Tibial nerve (tissue), 4 donors: ENCODE data around the gene CSPG4. TPM values are rescaled to one million over a fixed set of nuclear protein-coding genes. Genes with fewer than 3 reads are reported as not detected.

Experiments used
- DNase-seq, 2 donors: peaks; one replicate each; pipeline ENCODE4 v3.0.0-alpha.2; 2019; ENCODE audit warnings: low spot score in 2 of 2
- H3K27ac ChIP-seq, 4 donors: fragments of 200-600 bp; sonication (generic) in 3 of 4; one replicate each; pipeline ENCODE4 v1.5.1; 2017 to 2019; ENCODE audit warnings: mild to moderate bottlenecking in 1 of 4
- H3K27me3 ChIP-seq, 2 donors: fragments of 200-600 bp; sonication (generic) in 1 of 2; one replicate each; pipeline versions ENCODE4 v1.5.1 to v1.6.0; 2017 to 2019
- H3K36me3 ChIP-seq, 3 donors: fragments of 200-600 bp; sonication (generic); one replicate each; pipeline ENCODE4 v1.5.1; 2018 to 2019
- H3K4me1 ChIP-seq, 4 donors: fragments of 200-600 bp; sonication (generic) in 3 of 4; one replicate each; pipeline ENCODE4 v1.5.1; 2017 to 2019
- H3K4me3 ChIP-seq, 4 donors: fragments of 200-600 bp; sonication (generic) in 3 of 4; one replicate each; pipeline ENCODE4 v1.5.1; 2017 to 2019; ENCODE audit warnings: mild to moderate bottlenecking in 1 of 4, moderate library complexity in 1 of 4
- H3K9me3 ChIP-seq, 4 donors: fragments of 200-600 bp; sonication (generic) in 3 of 4; one replicate each; pipeline ENCODE4 v1.5.1; 2017 to 2019
- EP300 ChIP-seq, 2 donors: sonication (generic); formaldehyde crosslinking; IDR thresholded peaks; one replicate each; pipeline ENCODE4 v1.6.1; 2017; ENCODE audit warnings: antibody characterized with exemption in 2 of 2, mild to moderate bottlenecking in 1 of 2
- POLR2A ChIP-seq, 2 donors: fragments of 450-650 bp; IDR thresholded peaks; one replicate each; pipeline ENCODE4 v1.6.1; 2017; ENCODE audit warnings: antibody characterized with exemption in 2 of 2, mild to moderate bottlenecking in 2 of 2, moderate library complexity in 2 of 2
- WGBS, 2 donors: methylation state at CpG; one replicate each; pipeline ENCODE4 v1.1.5; 2018; 5-methylcytosine and 5-hydroxymethylcytosine counted together
- total RNA-seq, 4 donors: library from RNA; depleted of rRNA; stranded (reverse); fragments of >200 nt; gene quantifications; one replicate each; pipeline ENCODE4 v1.1.0, GENCODE V29; 2016
- TF ChIP-seq, protein P1 (sequence below), 5 experiments: fragments of 200-600 bp in 3 of 5; fragments of 450-650 bp in 2 of 5; sonication (generic) in 3 of 5; IDR thresholded peaks; one replicate each; pipeline ENCODE4 v1.5.1; 2016 to 2019; ENCODE audit warnings: antibody characterized with exemption in 5 of 5, mild to moderate bottlenecking in 3 of 5, moderate library complexity in 2 of 5

The CSPG4 gene
- total RNA-seq, 4 donors from 2014 or later, result 100 to 132 (median 115) TPM

DNA sequence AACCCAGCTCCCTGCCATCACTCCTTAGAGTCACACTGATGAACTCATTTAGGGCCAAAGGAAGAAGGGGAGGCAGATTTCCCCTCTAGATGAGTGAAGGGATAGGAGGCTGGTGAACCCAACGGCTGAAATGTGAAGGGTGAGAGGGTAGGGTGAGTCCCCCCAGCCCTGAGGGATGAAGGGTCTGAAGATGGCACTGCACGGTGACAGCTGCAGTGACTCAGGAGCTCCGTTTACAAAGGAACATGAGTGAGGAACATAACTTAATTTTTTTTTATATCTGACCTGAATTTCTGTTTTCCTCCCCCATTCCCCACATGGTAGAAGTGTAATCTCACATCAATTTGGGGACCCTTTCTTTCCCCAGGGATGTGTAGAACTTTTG, 50.9 kb downstream of the CSPG4 start:
- H3K27ac ChIP-seq, result peak overlapping the region; percentile 63 to 97 (median 86)
- peaks cover 0 to 69% (median 36%) of the 10 kb centered on the region in 4 donors for H3K4me1 ChIP-seq
- no peaks in the 10 kb centered on the region for H3K9me3 ChIP-seq
- H3K27me3 ChIP-seq, result no peaks in the 10 kb centered on the region
- 57 to 65% methylated on average over 3 of the region's 3 CpGs for WGBS, 2 donors
- H3K4me3 ChIP-seq, result no peak overlapping the region
- H3K36me3 ChIP-seq, result peaks cover 0 to 35% (median 5%) of the 10 kb centered on the region in 3 donors
- TF ChIP-seq POLR2A (IDR thresholded peaks at IDR 0.05) (no peak), EP300 (IDR thresholded peaks at IDR 0.05) (no peak)
- TF ChIP-seq, protein P1, sequence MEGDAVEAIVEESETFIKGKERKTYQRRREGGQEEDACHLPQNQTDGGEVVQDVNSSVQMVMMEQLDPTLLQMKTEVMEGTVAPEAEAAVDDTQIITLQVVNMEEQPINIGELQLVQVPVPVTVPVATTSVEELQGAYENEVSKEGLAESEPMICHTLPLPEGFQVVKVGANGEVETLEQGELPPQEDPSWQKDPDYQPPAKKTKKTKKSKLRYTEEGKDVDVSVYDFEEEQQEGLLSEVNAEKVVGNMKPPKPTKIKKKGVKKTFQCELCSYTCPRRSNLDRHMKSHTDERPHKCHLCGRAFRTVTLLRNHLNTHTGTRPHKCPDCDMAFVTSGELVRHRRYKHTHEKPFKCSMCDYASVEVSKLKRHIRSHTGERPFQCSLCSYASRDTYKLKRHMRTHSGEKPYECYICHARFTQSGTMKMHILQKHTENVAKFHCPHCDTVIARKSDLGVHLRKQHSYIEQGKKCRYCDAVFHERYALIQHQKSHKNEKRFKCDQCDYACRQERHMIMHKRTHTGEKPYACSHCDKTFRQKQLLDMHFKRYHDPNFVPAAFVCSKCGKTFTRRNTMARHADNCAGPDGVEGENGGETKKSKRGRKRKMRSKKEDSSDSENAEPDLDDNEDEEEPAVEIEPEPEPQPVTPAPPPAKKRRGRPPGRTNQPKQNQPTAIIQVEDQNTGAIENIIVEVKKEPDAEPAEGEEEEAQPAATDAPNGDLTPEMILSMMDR (IDR thresholded peaks at IDR 0.05), result no peak
- no peak for DNase-seq

DNA sequence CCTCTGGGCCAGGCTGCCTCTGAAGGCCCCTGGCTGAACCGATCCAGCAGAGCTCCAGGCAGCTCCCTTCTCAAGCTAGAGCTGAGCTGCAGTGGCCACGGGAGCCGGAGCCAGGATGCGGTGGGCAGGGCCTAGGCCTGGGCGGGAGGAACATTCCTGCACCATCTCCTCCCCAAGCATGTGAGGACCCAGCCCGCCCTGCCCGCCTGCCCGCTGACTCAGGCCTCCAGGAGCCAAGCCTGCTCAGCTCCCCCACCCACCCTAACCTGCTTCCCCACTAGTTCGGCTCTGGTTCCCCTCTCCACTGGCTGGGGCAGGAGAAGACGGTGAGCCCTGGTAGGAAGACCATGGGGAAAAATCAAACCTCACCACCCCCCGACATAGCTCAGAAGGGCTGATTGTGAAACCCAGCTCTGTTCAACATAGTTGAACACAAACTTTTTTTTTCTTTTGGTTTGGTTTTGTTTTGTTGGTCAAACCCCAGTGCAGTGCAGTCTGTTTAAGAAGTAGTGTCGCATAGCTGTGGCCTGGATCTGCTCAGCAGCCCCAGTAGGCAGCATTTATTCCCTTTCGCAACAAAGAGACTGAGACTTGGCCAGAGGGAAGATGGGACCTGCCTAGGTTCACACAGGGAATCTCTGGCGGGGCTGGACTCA, 51.4 kb downstream of the CSPG4 start:
- 33 to 45% methylated on average over 7 to 10 of the region's 14 CpGs for WGBS, 2 donors
- Histone ChIP-seq H3K36me3 (peaks cover 0 to 40% (median 5%) of the 10 kb centered on the region in 3 donors), H3K4me3 (peak overlapping the region in 2 of 4 donors; percentile 12 to 20)

DNA sequence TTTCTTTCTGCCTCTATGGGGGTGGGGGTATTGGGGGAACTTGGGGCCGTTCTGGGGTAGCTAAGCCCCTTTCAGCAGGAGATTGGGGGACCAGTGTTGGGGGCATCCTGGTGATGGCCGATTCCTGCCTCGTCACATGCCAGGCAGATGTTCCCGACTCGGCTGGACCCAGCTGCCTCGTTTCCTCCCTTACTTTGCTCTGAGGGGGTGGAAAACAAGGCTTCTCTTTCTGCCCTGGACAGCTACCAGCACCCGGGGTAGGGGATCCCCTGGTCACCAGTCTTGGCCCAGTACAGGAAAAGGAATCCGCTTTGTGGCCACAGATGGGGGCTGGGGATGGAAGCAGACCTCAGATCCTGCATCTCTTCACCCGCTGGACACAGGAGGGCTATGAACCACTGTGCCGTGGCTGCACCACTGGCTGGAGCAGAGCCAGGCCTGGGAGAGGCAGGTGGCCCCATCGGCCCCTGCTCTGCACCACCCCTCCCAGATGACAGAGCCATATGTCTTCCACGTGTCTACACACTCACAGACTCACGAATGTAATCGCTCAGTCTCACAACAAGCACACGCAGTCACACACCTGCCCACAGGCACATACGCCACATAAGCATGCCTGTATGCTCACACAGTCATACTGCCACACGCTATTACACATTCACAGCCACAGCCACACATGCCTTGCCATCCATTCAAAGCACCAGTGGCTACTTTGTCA, 52.6 kb downstream of the CSPG4 start:
- no peak for DNase-seq
- H3K27me3 ChIP-seq, result no peaks in the 10 kb centered on the region
- TF ChIP-seq, protein P1 (IDR thresholded peaks at IDR 0.05), result no peak
- TF ChIP-seq POLR2A (IDR thresholded peaks at IDR 0.05), result no peak
- no peak overlapping the region for H3K4me3 ChIP-seq
- no peaks in the 10 kb centered on the region for H3K9me3 ChIP-seq
- H3K36me3 ChIP-seq, result peaks cover 0 to 51% (median 5%) of the 10 kb centered on the region in 3 donors
- WGBS, 2 donors, result 62 to 63% methylated on average over 13 to 17 of the region's 17 CpGs
- peak overlapping the region; percentile 63 to 97 (median 86) for H3K27ac ChIP-seq
- peaks cover 0 to 70% (median 34%) of the 10 kb centered on the region in 4 donors for H3K4me1 ChIP-seq

More for the DNA sequence above, 51.4 kb downstream of the CSPG4 start:
- H3K27me3 ChIP-seq, result no peaks in the 10 kb centered on the region
- peak; percentile 78 to 79 for DNase-seq
- H3K27ac ChIP-seq, result peak overlapping the region; percentile 63 to 97 (median 86)
- no peaks in the 10 kb centered on the region for H3K9me3 ChIP-seq
- TF ChIP-seq, protein P1 (IDR thresholded peaks at IDR 0.05), result no peak
- TF ChIP-seq EP300 (IDR thresholded peaks at IDR 0.05) (peak; percentile 64 to 83), POLR2A (IDR thresholded peaks at IDR 0.05) (peak in 1 of 2 donors; percentile 71)
- H3K4me1 ChIP-seq, result peaks cover 0 to 66% (median 31%) of the 10 kb centered on the region in 4 donors

DNA sequence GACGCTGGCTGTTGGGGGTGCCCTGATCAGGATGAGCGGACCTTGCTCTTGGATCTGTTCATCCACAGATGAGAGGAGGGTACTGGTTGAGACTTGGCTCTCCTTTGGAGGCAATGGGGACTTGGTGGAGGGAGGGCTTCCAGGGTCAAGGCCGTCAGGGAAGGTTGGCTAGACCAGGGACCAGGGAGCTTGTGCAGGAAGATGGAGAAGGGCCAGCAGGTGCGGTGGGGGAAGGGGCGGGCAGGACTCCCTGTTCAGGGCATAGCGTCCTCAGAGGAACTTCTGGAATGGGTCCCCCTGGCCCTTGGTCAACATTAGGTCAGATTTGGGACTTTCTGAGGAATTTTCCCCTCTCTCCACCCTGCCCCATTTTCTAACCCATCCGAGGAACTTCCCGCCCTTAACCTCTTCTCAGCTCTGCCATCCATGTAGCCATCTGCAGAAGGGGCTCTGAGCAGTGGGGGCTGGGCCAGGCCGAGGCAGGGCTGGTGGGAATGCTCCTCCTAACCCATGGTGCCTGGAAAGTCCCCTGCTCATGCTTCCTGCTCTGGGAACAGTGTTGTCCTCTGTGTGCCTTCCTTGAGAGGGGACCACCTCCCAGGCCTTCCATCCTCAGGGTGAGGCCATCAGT, 53.4 kb downstream of the CSPG4 start:
- 65 to 67% methylated on average over 8 to 9 of the region's 9 CpGs for WGBS, 2 donors
- Histone ChIP-seq H3K27me3 (no peaks in the 10 kb centered on the region), H3K4me3 (no peak overlapping the region), H3K27ac (peak overlapping the region; percentile 63 to 97 (median 86)), H3K36me3 (peaks cover 0 to 59% (median 5%) of the 10 kb centered on the region in 3 donors), H3K4me1 (peaks cover 0 to 78% (median 39%) of the 10 kb centered on the region in 4 donors), H3K9me3 (no peaks in the 10 kb centered on the region)
- DNase-seq, result no peak
- TF ChIP-seq POLR2A (IDR thresholded peaks at IDR 0.05), result no peak
- TF ChIP-seq, protein P1 (IDR thresholded peaks at IDR 0.05), result no peak
- TF ChIP-seq EP300 (IDR thresholded peaks at IDR 0.05), result no peak
